Muscle layer of colon (tissue), 2 donors: Measurements from ENCODE around the gene KAT6B.

ENCODE experiments used
- H3K27ac ChIP-seq: one replicate; pipeline ENCODE4 v1.7.0; 2013; ENCODE audit warnings: low read depth, mild to moderate bottlenecking, low read length, moderate library complexity
- H3K27me3 ChIP-seq, 2 donors: one replicate each; pipeline ENCODE4 v1.7.0; 2013; ENCODE audit warnings: low read length in 2 of 2, mild to moderate bottlenecking in 2 of 2; ENCODE audit not compliant: insufficient read depth in 2 of 2, control insufficient read depth in 1 of 2
- H3K36me3 ChIP-seq: one replicate; pipeline ENCODE4 v1.7.0; 2013; ENCODE audit warnings: mild to moderate bottlenecking, low read length; ENCODE audit not compliant: insufficient read depth
- H3K4me1 ChIP-seq: one replicate; pipeline ENCODE4 v1.7.0; 2013; ENCODE audit warnings: mild to moderate bottlenecking, low read length; ENCODE audit not compliant: insufficient read depth
- H3K4me3 ChIP-seq, 2 donors: one replicate each; pipeline ENCODE4 v1.7.0; 2013; ENCODE audit warnings: low read length in 2 of 2, low read depth in 1 of 2, mild to moderate bottlenecking in 1 of 2, moderate library complexity in 1 of 2
- H3K9ac ChIP-seq: one replicate; pipeline ENCODE4 v1.7.0; 2013; ENCODE audit warnings: low read length
- H3K9me3 ChIP-seq: one replicate; pipeline ENCODE4 v1.7.0; 2013; ENCODE audit warnings: mild to moderate bottlenecking, low read length
- donor health status: abdominal sarcoma.
- donor health status: Adenocarcinoma of cecum.

KAT6B gene

GRCh38 chr10:74799721-74800221 lies 26.6 kb upstream of the KAT6B start:
- H3K9ac ChIP-seq = no peak overlapping the region
- no peaks in the 10 kb centered on the region for H3K27me3 ChIP-seq
- no peaks in the 10 kb centered on the region for H3K36me3 ChIP-seq
- no peak overlapping the region for H3K4me3 ChIP-seq
- no peaks in the 10 kb centered on the region for H3K4me1 ChIP-seq
- no peak overlapping the region for H3K27ac ChIP-seq
- no peaks in the 10 kb centered on the region for H3K9me3 ChIP-seq

- no peaks in the 10 kb centered on the region for H3K9me3 ChIP-seq
- H3K36me3 ChIP-seq = no peaks in the 10 kb centered on the region
- H3K27ac ChIP-seq = no peak overlapping the region
Measured at GRCh38 chr10:74801447-74801846, 25.0 kb upstream of the KAT6B start.

GRCh38 chr10:74808501-74808900 lies 17.9 kb upstream of the KAT6B start:
- Histone ChIP-seq H3K9ac (no peak overlapping the region), H3K27me3 (no peaks in the 10 kb centered on the region), H3K27ac (no peak overlapping the region), H3K4me3 (no peak overlapping the region), H3K9me3 (no peaks in the 10 kb centered on the region), H3K4me1 (no peaks in the 10 kb centered on the region), H3K36me3 (no peaks in the 10 kb centered on the region)

More at GRCh38 chr10:74801447-74801846, 25.0 kb upstream of the KAT6B start:
- Histone ChIP-seq H3K4me1 (no peaks in the 10 kb centered on the region), H3K9ac (no peak overlapping the region), H3K4me3 (no peak overlapping the region), H3K27me3 (no peaks in the 10 kb centered on the region)

GRCh38 chr10:74810087-74810486 lies 16.3 kb upstream of the KAT6B start:
- Histone ChIP-seq H3K4me3 (no peak overlapping the region), H3K9ac (no peak overlapping the region), H3K36me3 (no peaks in the 10 kb centered on the region), H3K9me3 (no peaks in the 10 kb centered on the region), H3K27ac (no peak overlapping the region), H3K4me1 (no peaks in the 10 kb centered on the region), H3K27me3 (no peaks in the 10 kb centered on the region)

GRCh38 chr10:74813381-74814259 lies 12.8 kb upstream of the KAT6B start:
- no peak overlapping the region for H3K27ac ChIP-seq
- no peaks in the 10 kb centered on the region for H3K9me3 ChIP-seq
- H3K4me1 ChIP-seq = no peaks in the 10 kb centered on the region
- H3K27me3 ChIP-seq = no peaks in the 10 kb centered on the region
- no peak overlapping the region for H3K4me3 ChIP-seq
- H3K36me3 ChIP-seq = no peaks in the 10 kb centered on the region
- H3K9ac ChIP-seq = no peak overlapping the region

GRCh38 chr10:74814797-74815196 lies 11.6 kb upstream of the KAT6B start:
- Histone ChIP-seq H3K4me3 (no peak overlapping the region), H3K9me3 (no peaks in the 10 kb centered on the region), H3K27me3 (no peaks in the 10 kb centered on the region), H3K36me3 (no peaks in the 10 kb centered on the region), H3K4me1 (no peaks in the 10 kb centered on the region), H3K27ac (no peak overlapping the region), H3K9ac (no peak overlapping the region)

GRCh38 chr10:74816824-74817498 lies 9.4 kb upstream of the KAT6B start:
- H3K4me1 ChIP-seq = no peaks in the 10 kb centered on the region
- H3K9ac ChIP-seq = no peak overlapping the region
- H3K36me3 ChIP-seq = no peaks in the 10 kb centered on the region
- H3K9me3 ChIP-seq = no peaks in the 10 kb centered on the region
- no peak overlapping the region for H3K4me3 ChIP-seq
- H3K27ac ChIP-seq = no peak overlapping the region
- H3K27me3 ChIP-seq = no peaks in the 10 kb centered on the region

GRCh38 chr10:74821501-74821900 lies 4.9 kb upstream of the KAT6B start:
- Histone ChIP-seq H3K4me3 (no peak overlapping the region), H3K9me3 (no peaks in the 10 kb centered on the region), H3K27ac (no peak overlapping the region), H3K9ac (no peak overlapping the region), H3K4me1 (peaks cover 19% of the 10 kb centered on the region), H3K36me3 (no peaks in the 10 kb centered on the region), H3K27me3 (no peaks in the 10 kb centered on the region)

- Histone ChIP-seq H3K27ac (no peak overlapping the region), H3K9me3 (no peaks in the 10 kb centered on the region)
Measured at GRCh38 chr10:74822101-74822500, 4.3 kb upstream of the KAT6B start.

GRCh38 chr10:74822521-74823089 lies 3.8 kb upstream of the KAT6B start:
- H3K27ac ChIP-seq = no peak overlapping the region
- no peaks in the 10 kb centered on the region for H3K27me3 ChIP-seq
- no peak overlapping the region for H3K4me3 ChIP-seq
- peaks cover 25% of the 10 kb centered on the region for H3K4me1 ChIP-seq
- H3K9ac ChIP-seq = no peak overlapping the region
- H3K9me3 ChIP-seq = no peaks in the 10 kb centered on the region
- no peaks in the 10 kb centered on the region for H3K36me3 ChIP-seq

More at GRCh38 chr10:74822101-74822500, 4.3 kb upstream of the KAT6B start:
- no peak overlapping the region for H3K9ac ChIP-seq
- peaks cover 20% of the 10 kb centered on the region for H3K4me1 ChIP-seq
- no peaks in the 10 kb centered on the region for H3K36me3 ChIP-seq
- H3K27me3 ChIP-seq = no peaks in the 10 kb centered on the region
- no peak overlapping the region for H3K4me3 ChIP-seq

- Histone ChIP-seq H3K4me3 (no peak overlapping the region), H3K9ac (no peak overlapping the region), H3K9me3 (no peaks in the 10 kb centered on the region), H3K27ac (peak overlapping the region; percentile 19), H3K36me3 (no peaks in the 10 kb centered on the region), H3K4me1 (peaks cover 34% of the 10 kb centered on the region), H3K27me3 (no peaks in the 10 kb centered on the region)
Measured at GRCh38 chr10:74823791-74824183, 2.6 kb upstream of the KAT6B start.
